Body of pancreas (tissue), 4 donors: Measurements from ENCODE around the gene GRIK2.

Experiments used
- POLR2A ChIP-seq, 3 donors: fragments of 450-650 bp; IDR thresholded peaks; one replicate each; pipeline ENCODE4 v1.6.1; 2016; ENCODE audit warnings: antibody characterized with exemption in 3 of 3, mild to moderate bottlenecking in 2 of 3
- TF ChIP-seq, protein P1 (sequence below), 7 experiments: fragments of 450-650 bp in 4 of 7; fragments of 200-600 bp in 3 of 7; sonication (generic) in 3 of 7; IDR thresholded peaks; one replicate each; pipeline ENCODE4 v1.5.1; 2016 to 2019; ENCODE audit warnings: antibody characterized with exemption in 7 of 7

DNA sequence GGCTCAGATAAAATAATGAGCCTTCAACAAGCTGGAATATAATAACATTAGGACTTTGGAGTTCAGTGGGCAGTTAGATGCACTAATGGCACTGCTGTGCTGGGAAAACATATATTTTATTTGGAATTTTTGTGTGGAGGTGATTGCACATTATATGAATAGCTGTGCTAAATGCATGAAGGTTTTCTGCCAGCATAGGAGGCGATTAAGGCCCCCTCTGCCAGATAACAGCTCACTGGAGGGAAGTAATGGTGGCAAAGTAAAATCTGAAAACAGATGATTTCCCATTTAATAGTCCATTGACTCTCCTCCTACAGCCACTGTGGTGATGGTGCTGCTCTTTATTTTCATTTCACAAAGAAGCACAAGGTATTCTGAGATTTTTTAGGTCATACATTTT, 326.0 kb downstream of the GRIK2 start:
- TF ChIP-seq, protein P1, sequence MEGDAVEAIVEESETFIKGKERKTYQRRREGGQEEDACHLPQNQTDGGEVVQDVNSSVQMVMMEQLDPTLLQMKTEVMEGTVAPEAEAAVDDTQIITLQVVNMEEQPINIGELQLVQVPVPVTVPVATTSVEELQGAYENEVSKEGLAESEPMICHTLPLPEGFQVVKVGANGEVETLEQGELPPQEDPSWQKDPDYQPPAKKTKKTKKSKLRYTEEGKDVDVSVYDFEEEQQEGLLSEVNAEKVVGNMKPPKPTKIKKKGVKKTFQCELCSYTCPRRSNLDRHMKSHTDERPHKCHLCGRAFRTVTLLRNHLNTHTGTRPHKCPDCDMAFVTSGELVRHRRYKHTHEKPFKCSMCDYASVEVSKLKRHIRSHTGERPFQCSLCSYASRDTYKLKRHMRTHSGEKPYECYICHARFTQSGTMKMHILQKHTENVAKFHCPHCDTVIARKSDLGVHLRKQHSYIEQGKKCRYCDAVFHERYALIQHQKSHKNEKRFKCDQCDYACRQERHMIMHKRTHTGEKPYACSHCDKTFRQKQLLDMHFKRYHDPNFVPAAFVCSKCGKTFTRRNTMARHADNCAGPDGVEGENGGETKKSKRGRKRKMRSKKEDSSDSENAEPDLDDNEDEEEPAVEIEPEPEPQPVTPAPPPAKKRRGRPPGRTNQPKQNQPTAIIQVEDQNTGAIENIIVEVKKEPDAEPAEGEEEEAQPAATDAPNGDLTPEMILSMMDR (IDR thresholded peaks at IDR 0.05): no peak
- TF ChIP-seq POLR2A (IDR thresholded peaks at IDR 0.05): no peak
